BE2C (cell line): ENCODE measurements around the gene LINS1.

Experiments
- DNase-seq: peaks from one replicate; pipeline ENCODE4 v3.0.0-alpha.2; 2020
- H3K27me3 ChIP-seq: fragments of 250-450 bp; sonication (Bioruptor Pico); 2 replicates; pipeline ENCODE4 v1.5.1; 2020; ENCODE audit warnings: mild to moderate bottlenecking
- H3K36me3 ChIP-seq: fragments of 250-450 bp; sonication (Bioruptor Pico); 2 replicates; pipeline ENCODE4 v1.5.1; 2020; ENCODE audit warnings: mild to moderate bottlenecking
- H3K4me1 ChIP-seq: fragments of 250-450 bp; sonication (Bioruptor Pico); 2 replicates; pipeline ENCODE4 v1.5.1; 2020
- H3K4me3 ChIP-seq: 2 replicates; pipeline ENCODE4 v1.5.1; 2011; ENCODE audit warnings: low read depth, low read length
- H3K9me3 ChIP-seq: fragments of 250-450 bp; sonication (Bioruptor Pico); 2 replicates; pipeline ENCODE4 v1.5.1; 2020
- CTCF ChIP-seq: IDR thresholded peaks from 2 replicates; pipeline ENCODE4 v1.5.1; 2012; ENCODE audit warnings: mild to moderate bottlenecking, low read depth, low read length

LINS1 gene

GRCh38 chr15:100614336-100614735 is 12.4 kb upstream of the LINS1 start:
- Histone ChIP-seq H3K4me1 (no peaks in the 10 kb centered on the region), H3K36me3 (peaks cover 29% of the 10 kb centered on the region), H3K9me3 (no peaks in the 10 kb centered on the region), H3K4me3 (no peak overlapping the region), H3K27me3 (no peaks in the 10 kb centered on the region)
- no peak for TF ChIP-seq CTCF
- DNase-seq: no peak

GRCh38 chr15:100613208-100613607 is 11.2 kb upstream of the LINS1 start:
- no peaks in the 10 kb centered on the region for H3K9me3 ChIP-seq
- H3K27me3 ChIP-seq: no peaks in the 10 kb centered on the region
- H3K4me1 ChIP-seq: no peaks in the 10 kb centered on the region
- TF ChIP-seq CTCF: no peak
- H3K4me3 ChIP-seq: no peak overlapping the region
- DNase-seq: no peak
- peaks cover 29% of the 10 kb centered on the region for H3K36me3 ChIP-seq

- no peak for DNase-seq
- H3K27me3 ChIP-seq: no peaks in the 10 kb centered on the region
- H3K4me3 ChIP-seq: no peak overlapping the region
- no peaks in the 10 kb centered on the region for H3K4me1 ChIP-seq
- TF ChIP-seq CTCF: no peak
- H3K36me3 ChIP-seq: peaks cover 28% of the 10 kb centered on the region
- H3K9me3 ChIP-seq: no peaks in the 10 kb centered on the region
Measured at GRCh38 chr15:100612539-100612938, 10.6 kb upstream of the LINS1 start.

- Histone ChIP-seq H3K9me3 (no peaks in the 10 kb centered on the region), H3K4me1 (no peaks in the 10 kb centered on the region; the same call in 1 of the 2 replicates), H3K36me3 (no peaks in the 10 kb centered on the region), H3K4me3 (peak overlapping the region; percentile 94), H3K27me3 (no peaks in the 10 kb centered on the region)
- TF ChIP-seq CTCF: no peak
- no peak for DNase-seq
Measured at GRCh38 chr15:100602823-100603393, 924 bp upstream of the LINS1 start.

- H3K4me1 ChIP-seq: peaks cover 4% of the 10 kb centered on the region; the same call in 1 of the 2 replicates
- no peak for DNase-seq
- TF ChIP-seq CTCF: no peak
- no peaks in the 10 kb centered on the region for H3K27me3 ChIP-seq
- H3K9me3 ChIP-seq: no peaks in the 10 kb centered on the region
- peak overlapping the region; percentile 92 for H3K4me3 ChIP-seq
- H3K36me3 ChIP-seq: no peaks in the 10 kb centered on the region
Measured at GRCh38 chr15:100601617-100602063, 344 bp downstream of the LINS1 start.

GRCh38 chr15:100601163-100601562 is 821 bp downstream of the LINS1 start:
- no peak for TF ChIP-seq CTCF
- Histone ChIP-seq H3K4me1 (peaks cover 4% of the 10 kb centered on the region; the same call in 1 of the 2 replicates), H3K4me3 (peak overlapping the region; percentile 92), H3K9me3 (no peaks in the 10 kb centered on the region), H3K27me3 (no peaks in the 10 kb centered on the region), H3K36me3 (no peaks in the 10 kb centered on the region)
- DNase-seq: peak; percentile 33
